Right lobe of liver (tissue), 4 donors: ENCODE measurements around the gene WBP2NL.

Source experiments
- CTCF ChIP-seq, 4 donors: fragments of 200-600 bp in 3 of 4; fragments of 450-650 bp in 1 of 4; IDR thresholded peaks; one replicate each; pipeline versions ENCODE4 v1.5.1 to v1.8.0; 2016 to 2022; ENCODE audit warnings: antibody characterized with exemption in 4 of 4, mild to moderate bottlenecking in 2 of 4
- POLR2A ChIP-seq: fragments of 450-650 bp; IDR thresholded peaks from one replicate; pipeline ENCODE4 v1.6.1; 2017; ENCODE audit warnings: antibody characterized with exemption, mild to moderate bottlenecking
- donor health status: DM: no; HTN: no; CAD: no.
- donor health status: DM: no; HTN: no; CAD: no.
- donor health status: DM: no; HTN: yes; CAD: no.

GRCh38 chr22:42066937-42067336 lies 68.3 kb downstream of the WBP2NL start:
- TF ChIP-seq POLR2A (no peak), CTCF (IDR thresholded peaks at IDR 0.05) (no peak)
